Lung microvascular endothelial cell (primary cell): ENCODE data around the gene MRGPRD. TPM values are rescaled to one million over a fixed set of nuclear protein-coding genes. Genes with fewer than 3 reads are reported as not detected.

Experiments used
- DNase-seq, 2 donors: peaks; one replicate each; pipeline versions ENCODE4 v3.0.0 to v3.0.0-alpha.2; 2010; ENCODE audit warnings: low read depth in 2 of 2
- total RNA-seq: library from RNA; depleted of rRNA; stranded (reverse); fragments of >200 nt; gene quantifications from 2 replicates; pipeline ENCODE4 v1.2.1, GENCODE V29; 2014

The MRGPRD gene, protein sequence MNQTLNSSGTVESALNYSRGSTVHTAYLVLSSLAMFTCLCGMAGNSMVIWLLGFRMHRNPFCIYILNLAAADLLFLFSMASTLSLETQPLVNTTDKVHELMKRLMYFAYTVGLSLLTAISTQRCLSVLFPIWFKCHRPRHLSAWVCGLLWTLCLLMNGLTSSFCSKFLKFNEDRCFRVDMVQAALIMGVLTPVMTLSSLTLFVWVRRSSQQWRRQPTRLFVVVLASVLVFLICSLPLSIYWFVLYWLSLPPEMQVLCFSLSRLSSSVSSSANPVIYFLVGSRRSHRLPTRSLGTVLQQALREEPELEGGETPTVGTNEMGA
- not detected in 2 replicates for total RNA-seq

DNA sequence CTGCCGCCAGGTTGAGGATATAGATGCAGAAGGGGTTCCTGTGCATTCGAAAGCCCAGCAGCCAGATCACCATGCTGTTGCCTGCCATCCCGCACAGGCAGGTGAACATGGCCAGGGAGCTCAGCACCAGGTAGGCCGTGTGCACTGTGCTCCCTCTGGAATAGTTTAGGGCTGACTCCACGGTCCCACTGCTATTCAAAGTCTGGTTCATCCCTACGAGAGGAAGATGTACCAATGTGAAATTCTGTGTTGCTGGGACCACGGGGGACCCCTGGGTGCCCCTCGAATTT lies at the start of gene MRGPRD:
MRGPRD (minus strand) TSS at position 211 of the 290 bp plus-strand sequence; CDS start at position 211, 0 bp downstream.
- DNase-seq = no peak

DNA sequence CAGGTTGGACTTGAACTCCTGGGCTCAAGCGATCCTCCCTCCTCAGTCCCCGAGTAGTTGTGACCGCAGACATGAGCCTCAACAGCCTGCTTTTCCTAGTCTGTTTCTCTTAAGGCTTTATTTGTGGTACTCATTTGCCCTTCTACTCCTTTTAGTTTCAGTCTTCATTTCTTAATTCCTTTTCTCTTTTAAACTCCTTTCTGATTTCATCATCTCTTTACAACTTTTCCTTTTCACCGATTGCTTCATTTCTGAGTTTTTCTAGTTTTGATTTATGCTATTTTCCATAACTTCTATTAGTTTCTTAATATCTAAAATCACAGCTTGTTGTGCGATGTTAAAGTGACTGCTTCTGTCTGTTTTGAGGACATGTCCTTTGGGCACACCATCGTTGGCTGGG lies 49.5 kb upstream of the MRGPRD start:
- no peak for DNase-seq

- DNase-seq = no peak
Observed at GRCh38 chr11:69027704-69028372, 47.1 kb upstream of the MRGPRD start.

GRCh38 chr11:69024509-69024908 lies 43.7 kb upstream of the MRGPRD start:
- DNase-seq = no peak

DNA sequence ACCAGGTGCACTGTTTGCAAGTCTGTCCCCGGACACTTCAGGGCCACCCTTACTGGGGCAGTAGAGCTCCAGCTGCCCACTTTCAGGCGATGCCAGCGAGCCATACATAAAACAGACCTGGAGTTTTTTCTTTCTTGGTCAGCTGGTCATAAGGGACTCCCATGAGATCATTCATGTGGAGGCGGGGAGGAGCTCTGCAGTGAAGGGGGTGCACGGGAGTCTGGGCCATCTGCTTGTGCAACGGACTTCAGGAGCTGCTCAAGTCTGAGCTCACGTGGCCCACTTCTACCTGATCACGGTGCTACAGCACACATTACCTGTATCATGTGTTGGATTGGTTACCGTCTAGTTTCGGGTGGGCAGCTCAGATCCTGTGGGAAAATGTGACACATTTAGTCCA lies 41.5 kb upstream of the MRGPRD start:
- no peak for DNase-seq

DNA sequence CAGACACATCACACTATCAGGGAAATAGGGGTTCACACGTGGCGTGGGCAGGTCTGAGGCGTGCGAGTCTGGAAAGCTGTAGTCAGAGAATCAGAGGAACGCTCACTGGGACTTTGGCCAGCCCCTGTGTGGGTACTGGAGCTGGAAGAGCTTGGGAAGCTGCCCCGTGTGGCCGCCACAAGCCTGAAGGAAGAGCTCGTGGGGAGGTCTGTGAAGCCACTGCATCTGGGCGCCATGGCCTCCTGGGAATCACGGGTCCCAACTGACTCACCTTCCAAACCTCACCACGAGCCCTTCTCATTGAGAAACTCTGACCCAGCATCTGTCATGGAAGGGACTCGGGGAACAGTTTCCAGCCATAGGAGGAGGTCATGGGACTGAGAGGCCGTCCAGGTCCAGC lies 38.1 kb upstream of the MRGPRD start:
- no peak for DNase-seq

DNA sequence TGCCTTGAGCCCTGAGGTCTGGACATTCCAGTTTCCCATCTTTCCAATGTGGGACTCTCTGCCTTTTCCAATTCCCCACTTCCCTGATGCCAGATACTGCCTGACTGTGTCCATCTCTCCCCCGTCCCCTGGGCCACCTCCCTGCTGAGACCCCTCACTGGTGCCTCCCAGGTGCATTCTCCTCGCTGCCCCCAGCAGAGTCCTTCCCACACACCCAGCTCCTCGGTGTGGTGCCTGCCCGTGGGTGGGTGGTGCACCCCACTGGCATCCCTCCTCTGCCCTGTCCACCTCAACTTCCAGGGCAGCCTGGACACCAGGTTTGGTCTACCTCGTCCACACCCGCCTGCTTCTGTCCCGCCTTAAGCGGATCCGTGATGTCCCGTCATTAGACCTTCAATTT lies 37.2 kb upstream of the MRGPRD start:
- DNase-seq = no peak

- no peak for DNase-seq
Observed at GRCh38 chr11:69014898-69015549, 34.2 kb upstream of the MRGPRD start.

- DNase-seq = no peak
Observed at GRCh38 chr11:69014084-69014851, 33.5 kb upstream of the MRGPRD start.

GRCh38 chr11:69013009-69013951 lies 32.5 kb upstream of the MRGPRD start, which contains the start of gene MRGPRF:
TSS of gene MRGPRF (minus strand) at chr11:69013246. CDS start at chr11:69009901, 3,345 bp downstream.
- peak in 1 of 2 donors; percentile 44 for DNase-seq

- no peak for DNase-seq
Observed at GRCh38 chr11:69012092-69013008, 31.6 kb upstream of the MRGPRD start.

GRCh38 chr11:69011624-69012091 lies 30.9 kb upstream of the MRGPRD start:
- no peak for DNase-seq

DNA sequence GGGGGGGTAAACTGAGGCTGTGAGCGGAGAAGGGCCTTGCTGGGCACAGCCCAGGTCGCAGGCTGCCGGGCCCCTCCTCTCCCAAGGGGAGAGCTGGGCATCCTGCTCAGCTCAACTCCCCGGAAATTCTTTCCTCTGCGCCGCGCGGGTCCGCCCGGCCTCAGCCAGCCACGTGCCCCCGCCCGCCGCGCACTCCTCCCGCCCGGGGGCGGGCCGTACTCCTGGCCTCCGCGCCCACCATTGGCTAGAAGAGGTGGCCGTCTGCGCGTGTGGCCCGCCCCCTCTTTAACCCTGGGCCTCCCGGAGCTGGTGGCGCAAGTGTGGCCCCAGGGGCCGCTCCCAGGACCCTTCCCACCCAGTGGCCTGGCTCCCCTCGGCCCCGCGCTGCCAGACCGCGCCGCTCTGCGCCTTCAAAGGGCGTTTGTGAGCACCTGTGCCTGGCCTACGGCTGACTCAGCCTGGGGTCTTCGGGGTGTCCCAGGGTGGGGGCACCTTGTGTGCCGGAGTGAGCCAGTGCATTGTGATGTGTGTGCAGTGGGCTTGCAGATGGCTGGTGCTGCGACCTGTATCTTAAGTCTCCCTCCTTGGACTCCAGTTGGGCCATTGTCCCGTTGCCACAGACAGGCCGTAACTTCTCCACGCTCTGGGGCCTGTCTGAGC lies 30.3 kb upstream of the MRGPRD start:
- peak; percentile 35 to 47 for DNase-seq

DNA sequence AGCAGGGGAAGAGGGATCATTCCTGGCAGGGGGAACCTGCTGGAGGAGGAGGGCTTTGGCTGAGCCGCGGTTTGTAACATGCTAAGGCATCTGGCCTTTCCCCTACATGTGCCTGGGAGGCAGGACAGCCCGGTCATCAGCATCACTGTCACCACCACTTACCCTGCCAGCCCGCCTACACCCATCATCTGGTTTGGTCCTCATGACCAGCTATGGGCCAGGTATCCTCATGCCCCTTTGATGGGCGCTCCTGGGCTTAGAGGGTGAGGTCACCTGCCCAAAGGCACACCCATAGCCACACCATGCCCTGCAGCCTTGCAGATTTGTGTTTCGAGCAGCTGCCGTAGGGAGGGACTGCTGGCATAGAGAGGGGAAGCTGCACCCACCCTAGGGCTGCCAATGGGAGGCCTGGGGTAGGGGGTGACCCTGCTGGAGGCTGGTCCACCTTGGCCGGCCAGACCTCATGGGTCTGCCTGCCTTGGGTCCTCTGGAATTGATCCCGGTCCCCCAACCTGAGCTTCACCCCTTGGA lies 29.6 kb upstream of the MRGPRD start:
- DNase-seq = no peak

DNA sequence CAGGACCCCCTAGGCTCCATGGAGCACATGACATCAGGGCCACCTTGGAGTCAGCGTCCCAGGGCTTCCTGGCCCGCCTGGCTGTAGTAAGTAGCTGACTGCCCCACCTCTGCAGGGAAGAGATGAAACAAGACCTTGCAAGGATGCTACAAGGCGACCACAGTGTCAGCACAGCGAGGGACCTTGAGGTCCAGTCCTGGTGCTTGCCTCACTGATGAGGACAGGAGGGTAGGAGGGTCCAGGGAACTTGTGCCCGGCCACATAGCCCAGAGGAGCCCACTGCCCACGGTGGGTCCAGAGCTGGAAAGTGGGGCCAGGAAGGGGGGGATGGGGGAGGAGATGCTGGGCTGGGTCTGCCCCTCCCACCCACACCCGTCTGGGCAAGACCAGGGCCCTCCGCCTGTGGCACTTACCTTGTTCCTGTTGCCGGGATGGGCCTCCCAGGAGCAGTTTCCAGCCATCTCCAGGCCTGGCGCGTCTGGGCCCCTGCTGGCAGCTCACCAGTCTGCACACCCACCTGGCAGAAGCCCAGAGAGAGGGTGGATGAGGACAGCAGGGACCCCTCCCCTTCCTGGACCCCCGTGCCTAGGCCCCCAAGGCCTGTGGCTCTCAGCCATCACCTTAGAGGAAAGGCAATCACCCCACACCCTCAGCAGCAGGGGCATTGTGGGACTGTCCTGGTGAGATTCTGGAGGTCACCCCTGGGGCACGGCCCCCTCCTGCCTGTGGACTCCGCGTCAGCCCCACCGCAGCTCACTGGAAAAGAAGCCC lies 28.8 kb upstream of the MRGPRD start:
- DNase-seq = no peak

- peak in 1 of 2 donors; percentile 77 for DNase-seq
Observed at GRCh38 chr11:69008737-69009440, 28.1 kb upstream of the MRGPRD start.

DNA sequence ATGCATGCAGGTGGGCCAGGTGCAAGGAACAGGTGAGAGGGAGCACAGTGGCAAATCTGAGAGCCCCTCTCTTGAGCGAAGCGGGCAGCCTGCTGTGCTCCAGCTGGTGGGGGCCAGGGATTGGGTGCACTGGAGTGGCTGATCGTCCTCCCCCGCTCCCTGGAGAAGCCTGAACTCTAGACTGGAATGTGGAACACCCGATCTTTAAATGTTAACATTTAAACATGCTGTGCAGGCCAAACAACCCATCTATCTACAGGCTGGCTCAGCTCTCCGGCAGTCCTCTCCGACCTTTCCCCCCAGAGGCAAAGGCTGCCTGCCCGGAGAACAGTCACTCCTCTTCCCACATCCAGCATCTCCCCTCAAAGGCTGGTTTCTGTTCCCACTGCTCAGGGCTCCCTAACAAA lies 27.2 kb upstream of the MRGPRD start:
- DNase-seq = no peak
